OCI-LY1 (cell line): Measurements from ENCODE around the gene TMEM92.

Source experiments
- CTCF ChIP-seq: fragments of 200-600 bp; sonication (generic), shearing (Covaris generic); IDR thresholded peaks from 2 replicates; pipeline ENCODE4 v1.5.1; 2017; ENCODE audit warnings: mild to moderate bottlenecking, antibody characterized with exemption, low read length, moderate library complexity, mixed read lengths
- EZH2 ChIP-seq: fragments of 200-600 bp; sonication (generic), shearing (Covaris generic); IDR thresholded peaks from 2 replicates; pipeline ENCODE4 v1.8.0; 2017; ENCODE audit warnings: borderline replicate concordance, mixed run types, mild to moderate bottlenecking, antibody characterized with exemption, low read length, moderate library complexity, mixed read lengths

DNA sequence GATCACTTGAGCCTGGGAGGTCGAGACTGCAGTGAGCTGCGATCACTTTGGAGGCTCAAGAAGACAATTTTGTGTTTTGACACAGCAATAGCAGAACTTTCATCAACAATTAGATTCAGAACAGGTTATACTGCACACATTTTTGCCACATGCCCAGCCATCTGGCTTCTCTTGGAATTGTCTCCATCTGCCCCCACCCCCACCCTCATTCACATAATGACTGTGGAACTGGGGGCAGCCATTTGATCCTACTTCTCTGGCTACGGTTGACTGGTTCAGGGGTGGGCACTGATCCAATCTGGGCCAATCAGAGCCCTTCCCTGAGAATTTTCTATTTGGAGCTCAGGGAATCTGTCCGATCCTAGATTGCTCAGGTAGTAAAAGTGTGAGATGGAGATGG is 14.0 kb downstream of the TMEM92 start:
- TF ChIP-seq CTCF = no peak
- TF ChIP-seq EZH2 = no peak
